Caki2 (cell line): ENCODE results near the gene CLMP. TPM values are rescaled to one million over a fixed set of nuclear protein-coding genes. Genes with fewer than 3 reads are reported as not detected.
"Not testable (repeated sequence)": the region's sequence is repeated elsewhere in the genome, so short reads cannot be mapped to it uniquely, and the experiment has no call there.

Source experiments
- DNase-seq: peaks from one replicate; pipeline ENCODE4 v3.0.0-alpha.2; 2015; ENCODE audit warnings: low read depth
- in situ Hi-C: cut with HindIII; loops from 2 replicates; pipeline ENCODE4 v1.10.0; 2016; ENCODE audit warnings: low sequenced_read_pairs, low pct_unique_long_range_greater_than_20kb, mixed read lengths
- total RNA-seq: library from RNA; depleted of rRNA; stranded (reverse); fragments of >200 nt; shearing (Covaris generic); gene quantifications from 2 replicates; pipeline ENCODE4 v1.2.3, GENCODE V29; 2014; ENCODE audit warnings: low replicate concordance

CLMP gene
- total RNA-seq, 1 experiment from 2014 or later: 1.5 TPM

- in situ Hi-C loops: loop anchor here (25.0 kb wide), 1 partner anchor 146 kb away; no protein-coding TSS in a partner anchor
- no peak for DNase-seq
Measured at GRCh38 chr11:123116486-123116885, 78.6 kb downstream of the CLMP start.

- peak; percentile 43 for DNase-seq
- in situ Hi-C loops: loop anchor here (25.0 kb wide), 1 partner anchor 151 kb away; no protein-coding TSS in a partner anchor
Measured at GRCh38 chr11:123111465-123111864, 83.6 kb downstream of the CLMP start.

GRCh38 chr11:123110397-123110796 is 84.7 kb downstream of the CLMP start:
- in situ Hi-C loops: loop anchor here (25.0 kb wide), 1 partner anchor 152 kb away; no protein-coding TSS in a partner anchor

GRCh38 chr11:123107945-123108495 is 87.0 kb downstream of the CLMP start:
- in situ Hi-C loops: loop anchor here (25.0 kb wide), 1 partner anchor 154 kb away; no protein-coding TSS in a partner anchor

More at GRCh38 chr11:123110397-123110796, 84.7 kb downstream of the CLMP start:
- no peak for DNase-seq

GRCh38 chr11:123104697-123105096 is 90.4 kb downstream of the CLMP start:
- in situ Hi-C loops: loop anchor here (25.0 kb wide), 1 partner anchor 158 kb away; no protein-coding TSS in a partner anchor
- DNase-seq: no peak

More at GRCh38 chr11:123107945-123108495, 87.0 kb downstream of the CLMP start:
- DNase-seq: no peak

GRCh38 chr11:123103326-123103980 is 91.6 kb downstream of the CLMP start:
- DNase-seq: peak; percentile 35
- in situ Hi-C loops: loop anchor here (25.0 kb wide), 1 partner anchor 159 kb away; no protein-coding TSS in a partner anchor

GRCh38 chr11:123100379-123101085 is 94.5 kb downstream of the CLMP start:
- DNase-seq: no peak
- in situ Hi-C loops: loop anchor here (25.0 kb wide), 1 partner anchor 162 kb away; no protein-coding TSS in a partner anchor

GRCh38 chr11:123098990-123099389 is 96.1 kb downstream of the CLMP start:
- in situ Hi-C loops: no loop called here
- no peak for DNase-seq

GRCh38 chr11:123093739-123094138 is 101.3 kb downstream of the CLMP start:
- no peak for DNase-seq
- in situ Hi-C loops: no loop called here

GRCh38 chr11:123091506-123091905 is 103.5 kb downstream of the CLMP start:
- no peak for DNase-seq
- in situ Hi-C loops: no loop called here

- in situ Hi-C loops, DNase-seq: not testable (repeated sequence)
Measured at GRCh38 chr11:123090168-123090567, 104.9 kb downstream of the CLMP start.

GRCh38 chr11:123088896-123089295 is 106.2 kb downstream of the CLMP start:
- in situ Hi-C loops, DNase-seq: not testable (repeated sequence)

GRCh38 chr11:123087657-123088056 is 107.4 kb downstream of the CLMP start:
- in situ Hi-C loops, DNase-seq: not testable (repeated sequence)

- no peak for DNase-seq
- in situ Hi-C loops: no loop called here
Measured at GRCh38 chr11:123086305-123086704, 108.7 kb downstream of the CLMP start.

- in situ Hi-C loops: no loop called here
- DNase-seq: no peak
Measured at GRCh38 chr11:123085497-123085896, 109.6 kb downstream of the CLMP start.

- in situ Hi-C loops: no loop called here
- DNase-seq: no peak
Measured at GRCh38 chr11:123084454-123084853, 110.6 kb downstream of the CLMP start.

- in situ Hi-C loops: no loop called here
- DNase-seq: peak; percentile 83
Measured at GRCh38 chr11:123083623-123084029, 111.4 kb downstream of the CLMP start.

GRCh38 chr11:123082977-123083376 is 112.1 kb downstream of the CLMP start:
- DNase-seq: no peak
- in situ Hi-C loops: no loop called here

GRCh38 chr11:123080015-123080414 is 115.0 kb downstream of the CLMP start:
- no peak for DNase-seq
- in situ Hi-C loops: no loop called here
